Erythroblast (primary cell): ENCODE measurements around the gene PARD6G.

ENCODE experiments used
- GATA1 ChIP-seq: IDR thresholded peaks from 2 replicates; pipeline ENCODE4 v1.6.1; 2011; ENCODE audit warnings: low read depth, mild to moderate bottlenecking, control low read depth, low read length, moderate library complexity
- POLR2A ChIP-seq: IDR thresholded peaks from 2 replicates; pipeline ENCODE4 v1.6.1; 2011; ENCODE audit warnings: mild to moderate bottlenecking, low read length

DNA sequence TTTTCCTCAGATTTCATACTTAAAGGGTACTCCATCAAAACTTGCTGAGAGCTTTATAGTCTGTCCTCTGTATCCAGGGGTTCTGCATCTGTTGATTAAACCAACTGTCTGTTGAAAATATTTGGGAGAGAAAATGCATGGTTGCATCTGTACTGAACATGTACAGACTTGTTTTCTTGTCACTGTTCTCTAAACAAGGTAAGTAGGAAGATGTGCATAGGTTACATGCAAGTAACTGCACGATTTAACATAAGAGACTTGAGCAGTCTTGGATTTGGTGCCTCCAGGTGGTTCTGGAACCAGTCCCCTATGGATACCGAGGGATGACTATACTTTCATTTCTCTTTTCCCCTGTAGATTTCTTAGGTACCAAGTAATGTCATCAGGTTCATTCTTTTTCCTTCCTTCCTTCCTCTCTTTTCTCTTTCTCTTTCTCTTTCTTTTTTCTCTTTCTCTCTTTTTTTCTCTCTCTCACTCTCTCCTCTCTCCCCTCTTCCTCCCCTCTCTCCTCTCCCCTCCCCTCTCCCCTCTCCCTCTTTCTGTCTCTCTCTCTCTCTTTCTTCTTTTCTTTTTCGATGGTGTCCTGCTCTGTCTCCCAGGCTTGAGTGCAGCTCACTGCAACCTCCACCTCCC is 115.0 kb downstream of the PARD6G start:
- TF ChIP-seq POLR2A = no peak
- no peak for TF ChIP-seq GATA1
